ENCODE results near the gene ADIPOQ. TPM values are rescaled to one million over a fixed set of nuclear protein-coding genes. Genes with fewer than 3 reads are reported as not detected.
"Not testable (repeated sequence)": the region's sequence is repeated elsewhere in the genome, so short reads cannot be mapped to it uniquely, and the experiment has no call there.

Gene ADIPOQ
- total RNA-seq, 1 donor from 2014 or later: not detected

- Histone ChIP-seq H3F3A (ENCODE audit: low read depth) (peaks cover 19% of the 10 kb centered on the region), H4K20me1 (ENCODE audit: low read depth) (no peaks in the 10 kb centered on the region), H3K27me3 (no peaks in the 10 kb centered on the region), H3K4me3 (no peak overlapping the region), H3K36me3 (no peaks in the 10 kb centered on the region), H3K79me2 (ENCODE audit: low read depth) (no peaks in the 10 kb centered on the region), H2AFZ (replicated peaks) (no peak overlapping the region), H3K4me2 (no peak overlapping the region), H3K4me1 (peaks cover 23% of the 10 kb centered on the region), H3K9ac (no peak overlapping the region), H3K27ac (no peak overlapping the region), H3K9me3 (ENCODE audit: low read depth) (no peaks in the 10 kb centered on the region)
- H3K27me3 Mint-ChIP-seq (ENCODE audit: insufficient read depth, low read depth): peaks cover 6% of the 10 kb centered on the region
- H3K4me1 Mint-ChIP-seq: peaks cover 30% of the 10 kb centered on the region
- no peak for DNase-seq (ENCODE audit: low spot score)
- H3K27ac Mint-ChIP-seq: no peak overlapping the region
- no peaks in the 10 kb centered on the region for H3K36me3 Mint-ChIP-seq
- no peak overlapping the region for H3K4me3 Mint-ChIP-seq
- no peak for TF ChIP-seq EZH2 (IDR thresholded peaks at IDR 0.05)
- peaks cover under 1% of the 10 kb centered on the region for H3K9me3 Mint-ChIP-seq
Measured at GRCh38 chr3:186890911-186891310, 48.4 kb downstream of the ADIPOQ start.

DNA sequence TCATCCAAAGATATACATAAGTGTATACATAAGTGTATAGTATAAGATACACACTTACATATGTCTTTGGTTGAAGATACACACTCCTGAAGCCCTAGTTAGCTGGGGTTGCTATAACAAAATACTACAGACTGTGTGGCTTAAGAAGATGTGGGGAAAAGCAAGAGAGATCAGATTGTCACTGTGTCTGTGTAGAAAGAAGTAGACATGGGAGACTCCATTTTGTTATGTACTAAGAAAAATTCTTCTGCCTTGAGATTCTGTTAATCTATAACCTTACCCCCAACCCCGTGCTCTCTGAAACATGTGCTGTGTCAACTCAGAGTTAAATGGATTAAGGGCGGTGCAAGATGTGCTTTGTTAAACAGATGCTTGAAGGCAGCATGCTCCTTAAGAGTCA is 50.6 kb downstream of the ADIPOQ start:
- H3K4me2 ChIP-seq; H3K4me3 ChIP-seq; H3K79me2 ChIP-seq (ENCODE audit: low read depth); H3K27ac ChIP-seq; H3K36me3 Mint-ChIP-seq; DNase-seq (ENCODE audit: low spot score); H3K9ac ChIP-seq; H3K4me3 Mint-ChIP-seq; H3K9me3 ChIP-seq (ENCODE audit: low read depth); H3K27ac Mint-ChIP-seq; H4K20me1 ChIP-seq (ENCODE audit: low read depth); H3K27me3 Mint-ChIP-seq (ENCODE audit: insufficient read depth, low read depth); H3K36me3 ChIP-seq; H2AFZ ChIP-seq (replicated peaks); H3K9me3 Mint-ChIP-seq; H3K27me3 ChIP-seq: not testable (repeated sequence)
- peaks cover 15% of the 10 kb centered on the region for H3F3A ChIP-seq (ENCODE audit: low read depth)
- H3K4me1 Mint-ChIP-seq: peaks cover 16% of the 10 kb centered on the region
- H3K4me1 ChIP-seq: peaks cover 23% of the 10 kb centered on the region

DNA sequence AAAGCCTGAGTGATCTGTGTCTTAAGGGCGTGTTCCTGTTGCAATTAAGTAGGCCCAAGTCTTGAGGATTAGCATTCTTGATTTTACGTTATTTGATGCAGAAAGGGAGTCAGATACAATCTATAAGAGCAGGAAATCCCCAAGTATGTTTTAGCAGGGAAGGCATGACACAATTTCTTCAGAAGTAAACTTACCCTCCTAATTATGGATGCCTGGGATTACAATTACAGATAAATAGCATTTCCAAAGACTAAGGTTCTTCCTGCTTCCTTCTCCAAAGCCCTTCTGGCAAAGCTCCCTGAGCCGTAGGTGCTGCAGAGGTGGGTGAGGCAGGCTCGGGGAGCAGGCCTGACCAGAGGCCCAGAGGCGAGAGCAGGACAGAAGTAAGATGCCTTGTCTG is 52.9 kb downstream of the ADIPOQ start:
- H3K27me3 Mint-ChIP-seq (ENCODE audit: insufficient read depth, low read depth): peaks cover 6% of the 10 kb centered on the region
- Histone ChIP-seq H3K79me2 (ENCODE audit: low read depth) (no peaks in the 10 kb centered on the region), H3K9ac (no peak overlapping the region), H3K27me3 (no peaks in the 10 kb centered on the region), H3K4me3 (no peak overlapping the region), H4K20me1 (ENCODE audit: low read depth) (no peaks in the 10 kb centered on the region), H2AFZ (replicated peaks) (no peak overlapping the region), H3K36me3 (no peaks in the 10 kb centered on the region), H3F3A (ENCODE audit: low read depth) (peaks cover 7% of the 10 kb centered on the region), H3K4me2 (no peak overlapping the region), H3K9me3 (ENCODE audit: low read depth) (no peaks in the 10 kb centered on the region), H3K4me1 (peaks cover 10% of the 10 kb centered on the region), H3K27ac (no peak overlapping the region)
- H3K27ac Mint-ChIP-seq: no peak overlapping the region
- H3K9me3 Mint-ChIP-seq: no peaks in the 10 kb centered on the region
- no peaks in the 10 kb centered on the region for H3K36me3 Mint-ChIP-seq
- H3K4me1 Mint-ChIP-seq: peaks cover 5% of the 10 kb centered on the region
- TF ChIP-seq CTCF (IDR thresholded peaks at IDR 0.05): no peak
- no peak for TF ChIP-seq EZH2 (IDR thresholded peaks at IDR 0.05)
- H3K4me3 Mint-ChIP-seq: no peak overlapping the region
- DNase-seq (ENCODE audit: low spot score): no peak

GRCh38 chr3:186896006-186896405 is 53.5 kb downstream of the ADIPOQ start:
- H3K4me1 Mint-ChIP-seq: peaks cover 5% of the 10 kb centered on the region
- H3K9me3 Mint-ChIP-seq: no peaks in the 10 kb centered on the region
- H3F3A ChIP-seq (ENCODE audit: low read depth): peaks cover 7% of the 10 kb centered on the region

More at GRCh38 chr3:186896006-186896405, 53.5 kb downstream of the ADIPOQ start:
- H3K36me3 Mint-ChIP-seq: no peaks in the 10 kb centered on the region
- Histone ChIP-seq H2AFZ (replicated peaks) (no peak overlapping the region), H3K27me3 (no peaks in the 10 kb centered on the region), H3K4me3 (no peak overlapping the region), H3K9ac (no peak overlapping the region), H3K9me3 (ENCODE audit: low read depth) (no peaks in the 10 kb centered on the region), H3K27ac (no peak overlapping the region), H3K4me2 (no peak overlapping the region), H3K4me1 (peaks cover 10% of the 10 kb centered on the region), H3K79me2 (ENCODE audit: low read depth) (no peaks in the 10 kb centered on the region), H3K36me3 (no peaks in the 10 kb centered on the region), H4K20me1 (ENCODE audit: low read depth) (no peaks in the 10 kb centered on the region)
- no peak overlapping the region for H3K4me3 Mint-ChIP-seq
- no peak overlapping the region for H3K27ac Mint-ChIP-seq
- H3K27me3 Mint-ChIP-seq (ENCODE audit: insufficient read depth, low read depth): peaks cover 6% of the 10 kb centered on the region
- no peak for DNase-seq (ENCODE audit: low spot score)
- TF ChIP-seq CTCF (IDR thresholded peaks at IDR 0.05): no peak
- no peak for TF ChIP-seq EZH2 (IDR thresholded peaks at IDR 0.05)
- no peak for TF ChIP-seq EZH2phosphoT487 (IDR thresholded peaks at IDR 0.05)

Measured in neural progenitor cell (in vitro differentiated cells).